GM21529 (cell line): ENCODE measurements around the gene LYRM1.
"Not testable (repeated sequence)": the region's sequence is repeated elsewhere in the genome, so short reads cannot be mapped to it uniquely, and the experiment has no call there.

Experiments
- ATAC-seq: cut with Tn5 transposase; IDR thresholded peaks from one replicate; pipeline ENCODE4 v1.9.1; 2021; ENCODE audit not compliant: unreplicated experiment

The LYRM1 gene

DNA sequence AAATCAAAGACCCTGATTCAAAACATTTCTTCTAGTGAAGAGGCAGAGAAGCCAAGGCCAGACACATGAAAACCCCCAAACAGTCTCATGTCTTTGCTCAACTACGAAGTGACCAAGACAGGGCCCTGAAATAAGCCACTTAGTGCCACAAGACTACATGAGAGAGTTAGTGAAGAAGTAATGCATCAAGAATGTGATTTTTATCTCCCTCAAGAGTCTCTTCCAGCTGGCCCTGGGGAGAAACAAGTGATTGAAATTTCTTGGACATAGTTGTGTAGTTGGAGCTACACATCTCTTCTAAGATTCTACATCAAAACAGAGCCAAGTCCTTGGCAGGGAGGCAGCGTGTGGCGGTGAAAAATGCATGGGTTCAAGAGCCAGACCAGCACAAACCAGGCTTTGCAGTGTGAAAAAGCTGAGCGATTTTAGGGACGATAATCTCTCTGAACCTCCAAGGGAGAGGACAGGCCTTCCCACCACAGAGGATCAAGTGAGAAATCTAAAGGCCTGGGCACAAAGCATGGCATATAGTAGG, 30.6 kb downstream of the LYRM1 start:
- no peak for ATAC-seq

DNA sequence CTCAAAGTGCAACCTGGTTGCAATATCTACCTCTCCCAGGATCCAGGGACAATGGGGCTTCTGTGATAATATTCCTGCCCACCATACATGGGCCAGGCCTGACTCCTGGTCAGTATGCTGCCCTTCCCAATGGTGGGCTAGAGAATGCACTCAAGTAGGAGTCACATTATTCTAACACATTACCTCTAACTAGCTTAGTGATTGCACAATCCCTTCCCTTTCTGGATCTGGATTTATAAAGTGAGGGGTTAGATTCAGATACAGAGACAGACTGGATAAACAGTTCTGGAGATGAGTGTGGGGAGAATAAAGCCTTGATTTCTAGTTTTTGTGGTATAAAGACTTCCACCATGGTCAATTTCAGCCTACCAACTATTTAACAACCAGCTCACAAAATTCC, 33.0 kb downstream of the LYRM1 start:
- ATAC-seq = no peak

GRCh38 chr16:20937736-20938135, 37.2 kb downstream of the LYRM1 start:
- ATAC-seq = no peak

- ATAC-seq = no peak
Measured at GRCh38 chr16:20938426-20938825, 37.9 kb downstream of the LYRM1 start.

DNA sequence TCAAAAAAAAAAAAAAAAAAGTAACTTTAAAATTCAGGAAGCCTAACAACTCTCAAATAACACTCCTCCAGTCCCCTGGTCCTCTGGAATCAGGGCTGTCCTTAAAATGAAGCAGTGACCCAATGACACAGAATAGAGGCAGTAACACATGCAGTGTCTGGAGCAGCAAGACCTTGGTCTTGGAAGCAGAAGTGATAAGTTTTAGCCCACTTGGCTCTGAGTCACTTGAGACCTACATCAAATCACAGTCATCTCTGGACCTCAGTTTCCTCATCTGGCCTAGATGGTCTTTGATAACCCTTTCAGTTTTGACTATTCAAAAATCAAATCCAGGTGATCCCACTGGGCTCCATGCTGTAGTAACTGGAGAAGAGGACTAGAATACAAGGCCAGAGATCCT, 39.0 kb downstream of the LYRM1 start:
- no peak for ATAC-seq

- no peak for ATAC-seq
Measured at GRCh38 chr16:20940871-20941635, 40.5 kb downstream of the LYRM1 start.

DNA sequence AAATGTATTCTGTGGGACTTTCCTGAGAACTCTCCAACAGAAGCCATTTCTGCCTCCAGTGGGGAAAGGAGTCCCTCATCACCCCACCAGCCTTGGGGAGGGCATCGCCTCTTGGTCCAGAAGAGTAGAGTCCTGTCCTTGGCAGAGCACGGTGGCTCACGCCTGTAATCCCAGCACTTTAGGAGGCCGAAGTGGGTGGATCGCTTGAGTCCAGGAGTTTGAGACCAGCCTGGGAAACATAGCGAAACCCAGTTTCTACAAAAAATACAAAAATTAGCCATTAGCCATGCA, 41.0 kb downstream of the LYRM1 start:
- ATAC-seq = no peak

GRCh38 chr16:20942256-20942655, 41.7 kb downstream of the LYRM1 start:
- ATAC-seq = no peak

DNA sequence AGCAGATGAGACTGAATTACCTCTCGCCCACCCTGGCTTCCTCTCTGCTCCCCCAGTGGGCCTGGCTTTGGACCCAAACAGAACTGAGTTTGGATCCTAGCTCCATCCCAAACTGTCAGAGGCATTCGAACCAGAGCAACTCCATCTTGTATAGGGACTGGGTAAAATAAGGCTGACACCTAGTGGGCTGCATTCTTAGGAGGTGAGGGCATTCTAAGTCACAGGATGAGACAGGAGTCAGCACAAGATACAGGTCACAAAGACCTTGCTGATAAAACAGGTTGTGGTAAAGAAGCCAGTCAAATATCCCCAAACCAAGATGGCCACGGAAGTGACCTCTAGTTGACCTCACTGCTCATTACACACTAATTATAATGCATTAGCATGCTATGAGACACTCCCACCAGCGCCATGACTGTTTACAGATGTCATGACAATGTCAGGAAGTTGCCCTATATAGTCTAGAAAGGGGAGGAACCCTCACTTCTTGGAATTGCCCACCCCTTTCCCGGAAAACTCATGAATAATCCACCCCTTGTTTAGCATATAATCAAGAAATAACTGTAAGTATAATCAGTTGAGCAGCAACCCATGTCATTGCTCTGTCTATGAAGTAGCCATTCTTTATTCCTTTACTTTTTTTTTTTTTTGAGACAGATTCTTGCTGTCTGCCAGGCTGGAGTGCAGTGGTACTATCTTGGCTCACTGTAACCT, 44.4 kb downstream of the LYRM1 start:
- ATAC-seq = no peak

GRCh38 chr16:20945575-20945875, 45.0 kb downstream of the LYRM1 start:
- ATAC-seq = not testable (repeated sequence)

GRCh38 chr16:20946015-20946629, 45.6 kb downstream of the LYRM1 start:
- no peak for ATAC-seq

DNA sequence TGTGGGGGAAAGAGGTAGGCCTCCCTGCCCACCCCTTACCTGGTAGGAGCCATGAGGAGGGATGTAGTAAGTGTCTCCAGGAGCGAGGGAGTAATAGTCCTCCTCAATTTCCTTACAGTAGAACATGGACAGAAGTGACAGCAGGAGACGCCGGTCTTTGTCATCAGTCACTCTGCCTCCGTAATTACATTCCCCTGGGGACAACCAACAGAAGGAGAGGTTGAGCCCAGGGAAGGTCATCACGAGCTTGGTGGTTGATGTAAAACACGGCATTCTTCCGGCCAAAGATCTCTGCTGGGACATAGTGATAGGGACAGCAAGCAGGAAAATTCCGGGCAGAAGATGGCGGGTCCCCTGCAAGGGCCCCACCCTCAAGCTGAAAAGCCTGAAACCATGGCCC, 47.9 kb downstream of the LYRM1 start:
- ATAC-seq = no peak

DNA sequence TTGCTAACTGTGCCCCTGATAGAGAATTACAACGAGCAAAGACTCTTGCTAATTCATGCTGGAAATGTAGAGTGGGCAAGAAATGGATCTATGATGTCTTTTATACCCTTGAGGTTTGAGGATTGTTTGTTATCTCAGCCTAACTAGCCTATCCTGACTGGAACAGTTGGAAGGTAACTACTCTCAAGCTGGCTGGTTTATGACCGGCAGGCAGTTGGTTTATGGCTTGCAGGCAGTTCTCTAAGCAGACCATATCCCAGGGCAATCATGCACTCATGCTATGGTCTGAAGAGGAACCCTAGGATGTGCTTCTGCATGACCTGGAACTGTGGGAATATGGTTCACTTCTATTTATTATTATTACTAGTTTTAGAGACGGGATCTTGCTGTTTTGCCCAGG, 49.1 kb downstream of the LYRM1 start:
- ATAC-seq = no peak

DNA sequence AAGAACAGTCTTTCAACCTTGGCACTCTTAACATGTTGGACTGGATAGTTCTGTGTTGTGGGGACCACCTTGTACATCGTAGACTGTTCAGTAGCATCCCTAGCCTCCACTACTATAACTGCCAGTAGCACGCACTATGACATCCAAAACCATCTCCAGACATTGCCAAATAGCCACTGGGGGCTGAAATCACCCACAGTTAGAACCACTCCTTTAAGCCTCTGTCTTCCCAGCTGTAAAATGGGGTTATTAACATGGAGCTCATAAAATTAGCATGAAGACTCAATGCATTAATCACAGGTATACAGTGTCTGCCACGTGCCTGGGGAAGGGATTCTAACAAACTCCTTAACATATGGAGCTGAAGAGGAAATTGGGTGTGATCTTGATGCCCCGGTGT, 49.7 kb downstream of the LYRM1 start:
- no peak for ATAC-seq

GRCh38 chr16:20952139-20952920, 51.8 kb downstream of the LYRM1 start:
- ATAC-seq = no peak

- ATAC-seq = no peak
Measured at GRCh38 chr16:20954574-20954973, 54.0 kb downstream of the LYRM1 start.

DNA sequence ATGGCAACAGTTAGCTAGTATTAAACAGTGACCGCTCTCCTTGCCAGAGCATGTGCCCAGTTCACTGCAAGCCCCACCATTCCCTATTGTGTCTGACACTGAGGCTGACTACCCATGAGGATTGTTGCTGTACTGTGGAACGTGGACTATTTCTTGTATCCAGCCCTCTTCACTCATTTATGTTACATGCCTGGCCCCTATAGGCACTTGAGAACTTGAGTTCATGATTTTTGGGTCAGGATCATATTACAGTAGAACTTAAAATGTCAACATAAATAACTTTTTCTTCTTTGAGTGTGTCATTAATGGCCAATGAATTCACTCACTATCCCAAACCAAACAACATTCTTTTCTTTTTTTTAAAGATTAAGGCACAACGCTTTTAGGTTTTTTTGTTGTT, 55.7 kb downstream of the LYRM1 start:
- ATAC-seq = no peak

- ATAC-seq = no peak
Measured at GRCh38 chr16:20957153-20957552, 56.6 kb downstream of the LYRM1 start.

DNA sequence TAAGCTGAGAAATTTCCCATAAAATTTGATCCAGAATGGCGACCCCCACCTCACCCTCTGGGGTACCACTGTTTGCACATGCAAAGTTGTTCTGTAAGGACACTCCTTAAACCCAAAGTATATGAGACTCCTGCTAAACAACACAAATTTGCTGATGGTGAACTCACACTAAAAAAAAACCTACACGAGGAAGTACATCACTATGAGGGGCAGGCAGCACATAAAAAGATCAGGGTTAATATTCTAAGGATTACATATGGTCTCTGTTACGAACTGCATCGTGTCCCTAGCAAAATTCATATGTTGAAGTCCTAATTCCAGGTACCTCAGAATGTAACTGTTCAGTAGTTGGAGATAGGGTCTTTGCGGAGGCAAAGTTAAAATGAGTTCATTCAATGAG, 60.3 kb downstream of the LYRM1 start:
- ATAC-seq = no peak

DNA sequence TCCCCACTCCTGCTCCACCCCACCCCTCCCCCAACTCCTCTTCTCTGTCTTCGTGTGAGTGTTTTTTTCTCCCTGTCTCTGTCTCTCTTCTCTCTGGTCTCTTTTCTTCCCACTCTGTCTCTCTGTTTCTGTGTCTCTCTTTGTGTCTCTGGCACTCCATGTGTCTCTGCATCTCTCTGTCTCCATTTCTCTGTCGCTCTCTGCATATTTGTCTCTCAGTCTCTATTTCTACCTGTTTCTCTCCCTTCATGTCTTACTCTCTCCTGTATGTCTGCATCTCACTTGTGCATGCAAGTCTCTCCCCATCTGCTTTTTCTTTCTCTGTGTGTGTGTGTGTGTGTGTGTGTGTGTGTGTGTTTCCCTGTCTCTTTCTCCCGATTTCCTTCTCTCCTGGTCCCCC, 68.2 kb downstream of the LYRM1 start:
- no peak for ATAC-seq

DNA sequence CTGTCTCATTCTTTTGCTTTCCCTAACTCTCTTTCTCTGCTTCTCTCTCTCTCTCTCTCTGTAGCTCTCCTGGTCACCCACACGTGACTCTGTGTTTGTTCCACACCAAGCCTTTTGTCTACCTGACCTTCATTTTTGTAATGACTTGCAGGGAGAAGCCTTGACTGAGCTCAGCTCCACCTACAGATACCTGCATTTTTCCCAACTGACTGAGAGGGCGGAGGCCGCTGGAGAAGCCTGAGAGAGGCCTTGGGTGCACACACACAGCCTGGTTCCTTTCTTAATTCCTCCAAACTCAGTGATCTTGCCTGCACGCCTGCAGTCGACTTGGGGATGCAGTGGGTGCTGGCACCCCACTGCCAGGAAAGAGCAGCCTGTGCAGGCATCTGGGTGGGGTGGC, 68.8 kb downstream of the LYRM1 start:
- no peak for ATAC-seq

DNA sequence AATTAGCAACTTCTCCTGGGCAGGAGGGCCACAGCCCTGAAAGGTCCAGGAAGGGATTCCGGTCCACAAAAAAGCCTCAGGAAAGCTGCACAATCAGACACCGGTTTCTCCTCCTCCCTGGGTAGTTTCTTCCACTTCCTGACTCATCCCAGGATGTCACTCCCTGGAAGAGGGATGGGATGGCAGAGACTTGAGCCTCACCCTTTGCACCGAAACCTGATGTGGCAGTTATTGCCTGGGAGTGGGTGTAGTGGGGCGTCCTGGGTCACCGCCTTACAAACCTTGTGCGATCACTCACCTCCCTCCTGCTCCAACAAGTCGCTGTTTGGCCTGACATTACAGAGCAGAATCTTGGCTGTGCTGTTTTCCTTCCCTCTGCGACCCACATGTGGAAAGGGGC, 70.8 kb downstream of the LYRM1 start:
- ATAC-seq = no peak
